H1 (cell line): ENCODE data around the gene ADIPOR1.
"Not testable (repeated sequence)": the region's sequence is repeated elsewhere in the genome, so short reads cannot be mapped to it uniquely, and the experiment has no call there.

Experiments used
- EGR1 ChIP-seq: IDR thresholded peaks from 2 replicates; pipeline ENCODE4 v1.6.1; 2011; ENCODE audit warnings: low read depth, low read length, borderline replicate concordance
- POLR2A ChIP-seq, 2 experiments: IDR thresholded peaks; 1 replicate in 1 of 2; 2 replicates in 1 of 2; pipeline ENCODE4 v1.6.1; 2011; ENCODE audit warnings: low read depth in 2 of 2, low read length in 2 of 2, mild to moderate bottlenecking in 2 of 2; ENCODE audit errors: control extremely low read depth in 1 of 2
- RAD21 ChIP-seq, 2 experiments: IDR thresholded peaks in 1 of 2; conservative IDR thresholded peaks in 1 of 2; 2 replicates each; pipeline ENCODE4 v1.6.1; 2011; ENCODE audit warnings: low read depth in 2 of 2, low read length in 2 of 2, improper control_type of control experiment in 1 of 2, inconsistent platforms in 1 of 2, mild to moderate bottlenecking in 1 of 2, moderate library complexity in 1 of 2
- SP1 ChIP-seq: IDR thresholded peaks from 2 replicates; pipeline ENCODE4 v1.6.1; 2011; ENCODE audit warnings: low read depth, low read length
- TF ChIP-seq, protein P1 (sequence below), 3 experiments: IDR thresholded peaks; 1 replicate in 2 of 3; 2 replicates in 1 of 3; pipeline versions ENCODE4 v1.5.1 to v1.6.1; 2011; ENCODE audit warnings: low read length in 3 of 3, mild to moderate bottlenecking in 3 of 3, inconsistent platforms in 2 of 3, low read depth in 1 of 3, moderate library complexity in 1 of 3; ENCODE audit not compliant: insufficient read depth in 1 of 3; ENCODE audit errors: control extremely low read depth in 1 of 3

DNA sequence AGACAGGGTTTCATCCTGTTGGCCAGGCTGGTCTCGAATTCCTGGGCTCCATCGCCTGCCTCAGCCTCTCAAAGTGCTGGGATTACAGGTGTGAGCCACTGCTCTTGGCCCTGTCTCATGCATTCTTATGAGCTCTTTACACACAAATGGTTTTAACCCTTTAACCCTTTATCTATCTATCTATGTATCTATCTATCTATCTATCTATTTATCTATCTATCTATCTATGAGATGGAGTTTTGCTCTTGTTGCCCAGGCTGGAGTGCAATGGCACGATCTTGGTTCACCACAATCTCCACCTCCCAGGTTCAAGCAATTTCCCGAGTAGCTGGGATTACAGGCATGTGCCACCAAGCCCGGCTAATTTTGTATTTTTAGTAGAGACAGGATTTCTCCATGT is 54.3 kb downstream of the ADIPOR1 start:
- TF ChIP-seq, protein P1, sequence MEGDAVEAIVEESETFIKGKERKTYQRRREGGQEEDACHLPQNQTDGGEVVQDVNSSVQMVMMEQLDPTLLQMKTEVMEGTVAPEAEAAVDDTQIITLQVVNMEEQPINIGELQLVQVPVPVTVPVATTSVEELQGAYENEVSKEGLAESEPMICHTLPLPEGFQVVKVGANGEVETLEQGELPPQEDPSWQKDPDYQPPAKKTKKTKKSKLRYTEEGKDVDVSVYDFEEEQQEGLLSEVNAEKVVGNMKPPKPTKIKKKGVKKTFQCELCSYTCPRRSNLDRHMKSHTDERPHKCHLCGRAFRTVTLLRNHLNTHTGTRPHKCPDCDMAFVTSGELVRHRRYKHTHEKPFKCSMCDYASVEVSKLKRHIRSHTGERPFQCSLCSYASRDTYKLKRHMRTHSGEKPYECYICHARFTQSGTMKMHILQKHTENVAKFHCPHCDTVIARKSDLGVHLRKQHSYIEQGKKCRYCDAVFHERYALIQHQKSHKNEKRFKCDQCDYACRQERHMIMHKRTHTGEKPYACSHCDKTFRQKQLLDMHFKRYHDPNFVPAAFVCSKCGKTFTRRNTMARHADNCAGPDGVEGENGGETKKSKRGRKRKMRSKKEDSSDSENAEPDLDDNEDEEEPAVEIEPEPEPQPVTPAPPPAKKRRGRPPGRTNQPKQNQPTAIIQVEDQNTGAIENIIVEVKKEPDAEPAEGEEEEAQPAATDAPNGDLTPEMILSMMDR (IDR thresholded peaks at IDR 0.05; ENCODE audit: control extremely low read depth in 1 of 3, insufficient read depth in 1 of 3, low read depth in 1 of 3, low read length in 3 of 3), result not testable (repeated sequence)
- TF ChIP-seq SP1; POLR2A (IDR thresholded peaks at IDR 0.05; ENCODE audit: control extremely low read depth in 1 of 2, low read depth in 2 of 2, low read length in 2 of 2); RAD21 (IDR thresholded peaks at IDR 0.05 in 1 of 2, conservative IDR thresholded peaks at IDR 0.05 in 1 of 2; ENCODE audit: low read depth in 2 of 2, low read length in 2 of 2); EGR1: not testable (repeated sequence)
